ENCODE results near the gene FGFBP1. TPM values are rescaled to one million over a fixed set of nuclear protein-coding genes. Genes with fewer than 3 reads are reported as not detected.

Gene FGFBP1
- total RNA-seq, 1 experiment from 2014 or later: not detected

DNA sequence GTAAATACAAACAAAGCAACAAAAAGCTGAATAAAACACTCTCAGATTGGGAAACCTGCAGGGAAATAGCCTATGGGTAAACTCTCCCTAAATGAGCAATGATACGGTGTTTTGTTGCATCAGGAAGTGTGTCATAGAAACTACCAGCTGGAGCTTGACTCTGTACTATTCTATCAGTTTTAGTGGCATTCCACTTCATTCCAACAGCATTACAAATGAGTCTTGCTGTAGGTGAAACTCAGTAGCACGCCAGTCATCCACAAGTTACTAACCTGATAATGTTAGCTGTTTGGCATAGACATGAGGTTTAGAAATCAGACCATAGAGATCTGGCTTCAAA is 24.9 kb downstream of the FGFBP1 start:
- Histone ChIP-seq H3K9me3 (ENCODE audit: low read length) (no peaks in the 10 kb centered on the region), H3K27me3 (ENCODE audit: low read length) (no peaks in the 10 kb centered on the region), H2AFZ (ENCODE audit: low read length) (no peak overlapping the region), H3K4me3 (ENCODE audit: low read length) (no peak overlapping the region), H3K79me2 (ENCODE audit: low read length) (no peaks in the 10 kb centered on the region), H3K4me2 (ENCODE audit: low read depth, low read length, poor library complexity, severe bottlenecking) (no peak overlapping the region), H3K9ac (ENCODE audit: low read length) (no peak overlapping the region), H3K27ac (ENCODE audit: low read length) (no peak overlapping the region), H3K9me2 (replicated peaks; ENCODE audit: insufficient read depth, low read length) (no peaks in the 10 kb centered on the region), H3K4me1 (ENCODE audit: low read length) (no peaks in the 10 kb centered on the region), H4K20me1 (ENCODE audit: insufficient read depth, low read depth, low read length) (no peaks in the 10 kb centered on the region), H3K36me3 (ENCODE audit: insufficient read depth, low read length) (no peaks in the 10 kb centered on the region)
- DNase-seq: no peak

DNA sequence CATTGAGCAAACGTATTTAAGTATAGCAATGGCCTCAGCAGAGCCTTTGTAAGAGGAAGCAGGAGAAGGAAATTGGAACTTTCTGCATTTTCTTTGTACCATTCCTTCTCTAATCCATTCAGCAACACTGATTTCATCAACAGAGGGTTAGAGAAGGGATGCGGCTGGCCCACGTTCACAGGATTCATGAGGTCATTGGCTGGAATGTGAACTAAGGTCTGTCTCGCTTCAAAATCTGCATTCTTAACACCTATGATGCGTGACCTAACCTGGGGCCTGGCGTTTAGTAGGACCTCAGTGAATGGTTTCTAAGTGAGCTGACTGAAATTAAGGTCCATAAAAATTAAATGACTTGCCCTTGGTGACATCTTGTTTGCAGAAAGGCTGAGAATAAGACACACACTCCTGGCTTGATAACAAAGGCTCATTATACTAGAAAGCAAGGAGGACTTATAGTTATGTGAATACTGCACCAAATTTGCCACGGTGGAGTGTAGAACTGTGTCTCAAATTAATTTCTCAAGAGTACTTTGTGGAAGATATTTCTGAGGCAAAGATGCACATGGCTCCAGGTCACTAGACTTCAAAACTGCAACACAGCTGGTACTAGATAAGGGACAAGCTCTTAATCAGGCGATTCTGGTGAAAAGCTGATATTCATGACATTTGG is 25.4 kb downstream of the FGFBP1 start:
- H3K9me3 ChIP-seq (ENCODE audit: low read length): no peaks in the 10 kb centered on the region
- no peak overlapping the region for H3K27ac ChIP-seq (ENCODE audit: low read length)
- H3K9me2 ChIP-seq (replicated peaks; ENCODE audit: insufficient read depth, low read length): no peaks in the 10 kb centered on the region
- no peak overlapping the region for H3K4me3 ChIP-seq (ENCODE audit: low read length)
- DNase-seq: no peak
- no peak overlapping the region for H2AFZ ChIP-seq (ENCODE audit: low read length)
- H3K27me3 ChIP-seq (ENCODE audit: low read length): no peaks in the 10 kb centered on the region
- H3K36me3 ChIP-seq (ENCODE audit: insufficient read depth, low read length): no peaks in the 10 kb centered on the region
- no peak overlapping the region for H3K4me2 ChIP-seq (ENCODE audit: low read depth, low read length, poor library complexity, severe bottlenecking)
- no peaks in the 10 kb centered on the region for H3K4me1 ChIP-seq (ENCODE audit: low read length)
- H3K79me2 ChIP-seq (ENCODE audit: low read length): no peaks in the 10 kb centered on the region
- no peaks in the 10 kb centered on the region for H4K20me1 ChIP-seq (ENCODE audit: insufficient read depth, low read depth, low read length)
- H3K9ac ChIP-seq (ENCODE audit: low read length): no peak overlapping the region

DNA sequence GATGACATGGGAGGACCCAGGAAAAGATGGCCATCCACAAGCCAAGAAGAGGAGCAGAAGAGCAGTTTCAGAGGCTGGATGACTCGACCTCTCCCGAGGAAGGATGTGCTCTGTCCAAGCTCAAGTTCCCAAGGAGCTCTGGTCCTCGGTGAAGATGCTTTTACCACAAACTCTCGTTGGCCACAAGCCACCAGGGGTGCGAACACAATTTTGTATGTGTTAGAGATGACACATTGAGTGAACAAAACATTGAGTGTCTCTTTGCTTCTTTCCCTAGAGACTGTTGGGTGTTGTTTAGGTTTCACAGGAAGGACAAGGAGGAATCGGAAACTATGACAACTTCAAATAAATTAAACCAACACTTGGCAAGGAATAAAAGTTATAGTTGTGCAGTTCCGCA is 26.3 kb downstream of the FGFBP1 start:
- Histone ChIP-seq H3K9ac (ENCODE audit: low read length) (no peak overlapping the region), H3K27ac (ENCODE audit: low read length) (no peak overlapping the region), H2AFZ (ENCODE audit: low read length) (no peak overlapping the region), H3K4me1 (ENCODE audit: low read length) (no peaks in the 10 kb centered on the region), H3K36me3 (ENCODE audit: insufficient read depth, low read length) (no peaks in the 10 kb centered on the region), H3K4me3 (ENCODE audit: low read length) (no peak overlapping the region), H3K9me3 (ENCODE audit: low read length) (no peaks in the 10 kb centered on the region), H3K79me2 (ENCODE audit: low read length) (no peaks in the 10 kb centered on the region), H3K27me3 (ENCODE audit: low read length) (no peaks in the 10 kb centered on the region), H4K20me1 (ENCODE audit: insufficient read depth, low read depth, low read length) (no peaks in the 10 kb centered on the region), H3K4me2 (ENCODE audit: low read depth, low read length, poor library complexity, severe bottlenecking) (no peak overlapping the region), H3K9me2 (replicated peaks; ENCODE audit: insufficient read depth, low read length) (no peaks in the 10 kb centered on the region)
- DNase-seq: no peak

DNA sequence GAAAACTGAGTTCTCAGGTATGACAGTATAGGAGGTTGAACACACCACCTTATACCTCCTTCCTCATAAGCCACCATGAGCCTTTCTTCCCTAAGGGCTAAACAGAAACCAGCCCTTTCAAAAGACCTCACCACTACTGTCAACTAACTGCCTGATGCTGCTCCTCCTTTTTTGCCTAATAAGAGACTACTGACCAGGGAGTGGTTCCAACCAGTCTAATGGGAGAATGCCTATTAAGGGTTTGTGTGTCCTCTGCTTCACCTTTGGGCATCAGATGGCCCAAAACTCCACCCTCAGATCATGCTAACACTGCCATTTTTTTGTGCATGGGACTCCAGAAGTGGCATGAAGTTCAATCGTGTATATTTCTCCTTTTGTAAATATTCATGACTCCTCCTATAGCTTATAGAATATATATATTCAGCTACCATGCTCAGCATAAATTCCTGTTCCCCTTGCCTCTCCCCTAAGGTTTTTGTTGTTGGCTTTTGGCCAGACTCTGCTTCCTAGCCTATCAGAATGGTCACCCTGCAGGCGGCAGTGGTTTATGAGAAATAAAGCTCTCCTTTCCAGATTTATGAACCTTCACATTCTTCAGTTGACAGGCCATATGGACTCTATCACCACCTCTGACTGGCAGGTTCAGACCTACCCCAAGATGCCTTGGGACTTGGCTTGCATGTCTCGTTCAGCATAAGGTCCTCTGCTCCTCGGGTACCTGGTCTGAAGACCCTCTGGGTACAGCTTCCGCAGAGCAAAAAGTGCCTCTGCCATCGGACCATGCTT is 28.2 kb downstream of the FGFBP1 start:
- no peaks in the 10 kb centered on the region for H3K36me3 ChIP-seq (ENCODE audit: insufficient read depth, low read length)
- H4K20me1 ChIP-seq (ENCODE audit: insufficient read depth, low read depth, low read length): no peaks in the 10 kb centered on the region
- DNase-seq: no peak
- H3K27ac ChIP-seq (ENCODE audit: low read length): no peak overlapping the region
- H3K4me2 ChIP-seq (ENCODE audit: low read depth, low read length, poor library complexity, severe bottlenecking): no peak overlapping the region
- H3K27me3 ChIP-seq (ENCODE audit: low read length): no peaks in the 10 kb centered on the region
- H3K9me2 ChIP-seq (replicated peaks; ENCODE audit: insufficient read depth, low read length): no peaks in the 10 kb centered on the region
- no peaks in the 10 kb centered on the region for H3K9me3 ChIP-seq (ENCODE audit: low read length)
- H3K9ac ChIP-seq (ENCODE audit: low read length): no peak overlapping the region
- no peak overlapping the region for H2AFZ ChIP-seq (ENCODE audit: low read length)
- H3K4me3 ChIP-seq (ENCODE audit: low read length): no peak overlapping the region
- H3K79me2 ChIP-seq (ENCODE audit: low read length): no peaks in the 10 kb centered on the region
- H3K4me1 ChIP-seq (ENCODE audit: low read length): no peaks in the 10 kb centered on the region

DNA sequence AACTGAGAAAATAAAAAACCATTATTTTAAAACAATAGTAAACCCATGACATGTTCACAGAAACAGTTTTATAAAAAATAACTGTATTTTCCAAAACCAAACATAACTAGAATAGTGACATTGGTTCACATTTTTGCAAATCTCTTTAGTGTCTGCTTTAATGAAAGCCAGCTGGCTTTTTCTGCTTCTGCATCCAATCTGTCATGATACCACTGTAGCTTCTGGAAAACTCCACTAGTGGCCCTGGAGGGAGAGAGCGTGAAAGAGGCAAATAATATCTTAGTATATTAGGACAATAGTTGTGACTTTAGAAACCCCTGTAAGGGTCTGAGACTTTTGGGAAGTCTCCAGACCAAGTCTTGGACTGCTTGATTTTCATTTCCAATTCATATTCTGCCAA is 31.1 kb downstream of the FGFBP1 start:
- Histone ChIP-seq H3K4me2 (ENCODE audit: low read depth, low read length, poor library complexity, severe bottlenecking) (no peak overlapping the region), H3K9me2 (replicated peaks; ENCODE audit: insufficient read depth, low read length) (no peaks in the 10 kb centered on the region), H3K4me1 (ENCODE audit: low read length) (no peaks in the 10 kb centered on the region), H3K9me3 (ENCODE audit: low read length) (no peaks in the 10 kb centered on the region), H3K9ac (ENCODE audit: low read length) (no peak overlapping the region), H3K79me2 (ENCODE audit: low read length) (no peaks in the 10 kb centered on the region), H4K20me1 (ENCODE audit: insufficient read depth, low read depth, low read length) (no peaks in the 10 kb centered on the region), H2AFZ (ENCODE audit: low read length) (no peak overlapping the region), H3K36me3 (ENCODE audit: insufficient read depth, low read length) (no peaks in the 10 kb centered on the region), H3K27ac (ENCODE audit: low read length) (no peak overlapping the region), H3K27me3 (ENCODE audit: low read length) (no peaks in the 10 kb centered on the region), H3K4me3 (ENCODE audit: low read length) (no peak overlapping the region)
- DNase-seq: no peak

DNA sequence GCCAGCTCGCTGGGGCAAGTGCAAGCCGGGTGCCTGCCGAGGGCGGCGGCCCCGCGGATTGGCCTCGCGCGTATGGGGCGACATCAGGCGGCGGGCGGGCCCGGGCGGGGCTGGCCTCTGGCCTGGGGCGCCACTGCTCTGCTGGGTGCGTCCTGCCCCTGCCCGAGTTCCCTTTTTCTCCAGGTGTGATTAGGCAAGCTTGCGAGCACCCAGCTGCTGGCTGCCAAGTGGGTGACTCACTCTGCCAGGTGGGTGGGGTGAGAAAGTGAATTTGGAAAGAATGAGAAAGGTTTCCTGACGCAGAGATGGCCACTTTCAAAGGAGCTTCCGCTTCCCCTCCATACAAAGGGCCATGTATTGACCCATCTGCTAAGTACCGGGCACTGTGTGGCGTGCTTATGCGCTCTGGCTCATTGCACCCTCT is 32.5 kb downstream of the FGFBP1 start:
- no peaks in the 10 kb centered on the region for H3K9me2 ChIP-seq (replicated peaks; ENCODE audit: insufficient read depth, low read length)
- no peak overlapping the region for H3K9ac ChIP-seq (ENCODE audit: low read length)
- H2AFZ ChIP-seq (ENCODE audit: low read length): no peak overlapping the region
- no peaks in the 10 kb centered on the region for H3K79me2 ChIP-seq (ENCODE audit: low read length)
- no peak overlapping the region for H3K27ac ChIP-seq (ENCODE audit: low read length)
- no peaks in the 10 kb centered on the region for H4K20me1 ChIP-seq (ENCODE audit: insufficient read depth, low read depth, low read length)
- no peak overlapping the region for H3K4me3 ChIP-seq (ENCODE audit: low read length)
- no peaks in the 10 kb centered on the region for H3K36me3 ChIP-seq (ENCODE audit: insufficient read depth, low read length)
- H3K4me2 ChIP-seq (ENCODE audit: low read depth, low read length, poor library complexity, severe bottlenecking): no peak overlapping the region
- no peak for DNase-seq
- no peaks in the 10 kb centered on the region for H3K4me1 ChIP-seq (ENCODE audit: low read length)
- no peaks in the 10 kb centered on the region for H3K27me3 ChIP-seq (ENCODE audit: low read length)
- H3K9me3 ChIP-seq (ENCODE audit: low read length): no peaks in the 10 kb centered on the region

DNA sequence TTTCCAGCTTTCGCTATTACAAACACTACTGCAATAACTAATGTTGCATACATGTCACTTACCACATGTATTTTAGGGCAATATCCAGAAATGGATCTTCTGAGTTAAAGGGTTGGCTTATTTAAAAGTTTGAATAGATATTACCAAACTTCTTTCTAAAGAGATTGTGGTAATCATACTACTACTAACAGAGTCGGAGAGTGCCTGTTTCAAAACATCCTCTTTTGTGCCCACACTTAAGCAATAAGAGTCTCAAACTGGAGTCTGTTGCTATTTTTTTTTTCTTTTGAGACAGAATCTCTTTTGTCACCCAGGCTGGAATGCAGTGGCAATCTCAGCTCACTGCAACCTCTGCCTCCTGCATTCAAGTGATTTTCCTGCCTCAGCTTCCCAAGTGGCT is 35.8 kb downstream of the FGFBP1 start:
- H3K27me3 ChIP-seq (ENCODE audit: low read length): no peaks in the 10 kb centered on the region
- no peaks in the 10 kb centered on the region for H3K36me3 ChIP-seq (ENCODE audit: insufficient read depth, low read length)
- H3K4me3 ChIP-seq (ENCODE audit: low read length): no peak overlapping the region
- H4K20me1 ChIP-seq (ENCODE audit: insufficient read depth, low read depth, low read length): no peaks in the 10 kb centered on the region
- H3K27ac ChIP-seq (ENCODE audit: low read length): no peak overlapping the region
- H3K9me2 ChIP-seq (replicated peaks; ENCODE audit: insufficient read depth, low read length): no peaks in the 10 kb centered on the region
- DNase-seq: no peak
- H3K9me3 ChIP-seq (ENCODE audit: low read length): no peaks in the 10 kb centered on the region
- H2AFZ ChIP-seq (ENCODE audit: low read length): no peak overlapping the region
- no peaks in the 10 kb centered on the region for H3K79me2 ChIP-seq (ENCODE audit: low read length)
- no peak overlapping the region for H3K9ac ChIP-seq (ENCODE audit: low read length)
- no peaks in the 10 kb centered on the region for H3K4me1 ChIP-seq (ENCODE audit: low read length)
- H3K4me2 ChIP-seq (ENCODE audit: low read depth, low read length, poor library complexity, severe bottlenecking): no peak overlapping the region

DNA sequence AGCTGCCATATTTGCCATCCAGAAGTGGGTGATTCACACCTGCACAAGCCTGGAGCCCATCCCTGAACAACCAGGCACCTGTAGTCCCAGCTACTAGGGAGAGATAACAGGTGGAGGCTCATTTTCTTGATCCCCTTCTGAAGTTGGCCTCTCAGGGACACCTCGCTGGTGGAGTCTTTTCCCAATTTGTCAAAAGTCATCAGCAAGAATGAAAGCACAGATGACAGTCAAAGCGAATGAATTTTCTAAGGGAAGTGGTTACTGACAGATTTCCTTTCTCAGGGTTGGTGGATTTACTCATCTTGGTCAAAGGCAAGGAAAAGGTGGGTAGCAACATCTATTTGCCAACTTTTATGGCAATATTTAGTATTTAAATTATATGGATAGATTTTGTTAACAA is 36.5 kb downstream of the FGFBP1 start:
- no peak overlapping the region for H2AFZ ChIP-seq (ENCODE audit: low read length)
- no peaks in the 10 kb centered on the region for H3K27me3 ChIP-seq (ENCODE audit: low read length)
- H3K4me2 ChIP-seq (ENCODE audit: low read depth, low read length, poor library complexity, severe bottlenecking): no peak overlapping the region
- no peaks in the 10 kb centered on the region for H3K9me2 ChIP-seq (replicated peaks; ENCODE audit: insufficient read depth, low read length)
- no peaks in the 10 kb centered on the region for H3K4me1 ChIP-seq (ENCODE audit: low read length)
- H4K20me1 ChIP-seq (ENCODE audit: insufficient read depth, low read depth, low read length): no peaks in the 10 kb centered on the region
- H3K27ac ChIP-seq (ENCODE audit: low read length): no peak overlapping the region
- no peaks in the 10 kb centered on the region for H3K36me3 ChIP-seq (ENCODE audit: insufficient read depth, low read length)
- H3K79me2 ChIP-seq (ENCODE audit: low read length): no peaks in the 10 kb centered on the region
- H3K9me3 ChIP-seq (ENCODE audit: low read length): no peaks in the 10 kb centered on the region
- no peak for DNase-seq
- no peak overlapping the region for H3K4me3 ChIP-seq (ENCODE audit: low read length)
- no peak overlapping the region for H3K9ac ChIP-seq (ENCODE audit: low read length)
